VCaP (cell line): Measurements from ENCODE around the gene ZSCAN16.
A peak's percentile ranks its signal among the peaks of the same experiment; 100 is the strongest.

Experiments used
- H3K27ac ChIP-seq: fragments of 450-650 bp; 2 replicates; pipeline ENCODE4 v1.5.1; 2017
- TF ChIP-seq, protein P1 (sequence below): fragments of 450-650 bp; conservative IDR thresholded peaks from 2 replicates; pipeline ENCODE4 v1.5.1; 2017; ENCODE audit warnings: mild to moderate bottlenecking, moderate library complexity

The ZSCAN16 gene

GRCh38 chr6:28161410-28162079 is 37.1 kb downstream of the ZSCAN16 start:
- TF ChIP-seq, protein P1, sequence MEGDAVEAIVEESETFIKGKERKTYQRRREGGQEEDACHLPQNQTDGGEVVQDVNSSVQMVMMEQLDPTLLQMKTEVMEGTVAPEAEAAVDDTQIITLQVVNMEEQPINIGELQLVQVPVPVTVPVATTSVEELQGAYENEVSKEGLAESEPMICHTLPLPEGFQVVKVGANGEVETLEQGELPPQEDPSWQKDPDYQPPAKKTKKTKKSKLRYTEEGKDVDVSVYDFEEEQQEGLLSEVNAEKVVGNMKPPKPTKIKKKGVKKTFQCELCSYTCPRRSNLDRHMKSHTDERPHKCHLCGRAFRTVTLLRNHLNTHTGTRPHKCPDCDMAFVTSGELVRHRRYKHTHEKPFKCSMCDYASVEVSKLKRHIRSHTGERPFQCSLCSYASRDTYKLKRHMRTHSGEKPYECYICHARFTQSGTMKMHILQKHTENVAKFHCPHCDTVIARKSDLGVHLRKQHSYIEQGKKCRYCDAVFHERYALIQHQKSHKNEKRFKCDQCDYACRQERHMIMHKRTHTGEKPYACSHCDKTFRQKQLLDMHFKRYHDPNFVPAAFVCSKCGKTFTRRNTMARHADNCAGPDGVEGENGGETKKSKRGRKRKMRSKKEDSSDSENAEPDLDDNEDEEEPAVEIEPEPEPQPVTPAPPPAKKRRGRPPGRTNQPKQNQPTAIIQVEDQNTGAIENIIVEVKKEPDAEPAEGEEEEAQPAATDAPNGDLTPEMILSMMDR = no peak
- 0 out of 2 replicates have a peak overlapping the region, but pooled peaks have one; percentile 3 for H3K27ac ChIP-seq

DNA sequence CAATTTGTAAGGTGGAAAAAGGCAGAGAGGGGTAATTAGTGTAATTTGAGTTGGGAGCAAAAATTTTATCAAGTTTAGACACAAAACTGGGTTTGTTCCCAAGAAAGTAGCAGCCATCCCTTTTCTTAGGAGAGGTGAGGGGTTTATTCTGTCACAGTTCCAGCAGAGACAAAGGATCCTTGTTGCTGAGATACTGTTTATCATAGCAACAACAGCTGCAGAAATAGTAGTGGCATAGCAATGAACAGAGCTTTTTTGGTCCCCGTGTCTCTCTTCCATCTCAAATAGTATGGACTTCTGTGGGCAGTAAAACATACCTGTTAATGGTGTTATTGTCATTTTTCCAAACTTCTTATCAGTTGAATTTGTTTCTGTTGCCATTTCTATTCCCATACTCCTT is 41.2 kb downstream of the ZSCAN16 start:
- TF ChIP-seq, protein P1 = no peak
- H3K27ac ChIP-seq = no peak overlapping the region

GRCh38 chr6:28167068-28167467 is 42.7 kb downstream of the ZSCAN16 start:
- no peak overlapping the region for H3K27ac ChIP-seq
- TF ChIP-seq, protein P1 = no peak

- no peak overlapping the region for H3K27ac ChIP-seq
- TF ChIP-seq, protein P1 = no peak
Measured at GRCh38 chr6:28167926-28168325, 43.5 kb downstream of the ZSCAN16 start.

DNA sequence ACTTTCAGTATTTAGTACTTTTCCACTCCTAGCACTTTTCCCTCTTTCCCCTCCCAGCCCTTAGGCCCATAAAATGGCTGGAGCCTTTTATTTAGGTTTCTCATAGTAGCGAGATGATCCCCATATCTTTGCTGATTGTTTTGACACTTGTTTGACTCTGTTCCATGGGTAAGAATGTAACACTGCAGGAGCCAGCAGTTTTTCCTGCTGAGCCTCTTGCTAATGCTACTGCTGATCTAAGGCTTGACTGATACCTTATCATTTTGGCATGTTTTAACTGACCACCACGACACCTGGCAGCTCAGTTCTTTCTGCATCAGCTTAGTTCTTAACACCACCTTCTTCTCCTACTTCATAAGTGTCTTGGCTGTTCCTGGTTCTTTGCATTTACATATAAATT is 46.9 kb downstream of the ZSCAN16 start:
- TF ChIP-seq, protein P1 = no peak
- H3K27ac ChIP-seq = no peak overlapping the region

GRCh38 chr6:28172006-28172405 is 47.6 kb downstream of the ZSCAN16 start:
- TF ChIP-seq, protein P1 = no peak
- H3K27ac ChIP-seq = no peak overlapping the region

- no peak overlapping the region for H3K27ac ChIP-seq
- TF ChIP-seq, protein P1 = no peak
Measured at GRCh38 chr6:28176373-28176772, 52.0 kb downstream of the ZSCAN16 start.
